GM12878 (cell line): ENCODE measurements around the gene HEATR1. TPM values are rescaled to one million over a fixed set of nuclear protein-coding genes. Genes with fewer than 3 reads are reported as not detected.

Source experiments
- ATAC-seq: fragments of 200-7000 bp; cut with Tn5 transposase; 3 replicates; pipeline ENCODE4 v1.9.1; 2020; ENCODE audit warnings: mild to moderate bottlenecking, moderate library complexity
- BruUV-seq: library from RNA; stranded (reverse); fragments of 400-500 nt; replicated peaks from 2 replicates; lab custom pipeline; 2021; lab: Mats Ljungman, UMichigan
- CTCF ChIA-PET: fragments of 300-600 bp; sonication (Branson Sonifier 250); formaldehyde crosslinking; extraction: SDS; loops from one replicate; lab custom pipeline; 2021; ENCODE audit warnings: inconsistent platforms; lab: Yijun Ruan, JAX
- POLR2A ChIA-PET: fragments of 350-600 bp; formaldehyde crosslinking; extraction: SDS; loops from one replicate; lab custom pipeline; 2021; ENCODE audit warnings: inconsistent platforms; lab: Charles Lee
- RAD21 ChIA-PET: fragments of 300-600 bp; sonication (Branson Sonifier 250); formaldehyde crosslinking; loops from one replicate; lab custom pipeline; 2023; ENCODE audit warnings: antibody characterized with exemption; ENCODE audit not compliant: unreplicated experiment; lab: Charles Lee
- SMC1A ChIA-PET: fragments of 300-600 bp; sonication (Branson Sonifier 250); formaldehyde crosslinking; loops from one replicate; lab custom pipeline; 2023; ENCODE audit not compliant: unreplicated experiment, uncharacterized antibody; lab: Charles Lee
- DNase-seq: peaks from one replicate; pipeline ENCODE4 v3.0.0-alpha.2; 2011; ENCODE audit warnings: low read depth, low spot score
- FAIRE-seq: peaks from 3 replicates; lab custom pipeline; 2011; peaks lifted over from hg19 to GRCh38; lab: Jason Lieb, UNC
- H2AFZ ChIP-seq: 2 replicates; pipeline ENCODE4 v1.6.0; 2011; ENCODE audit warnings: low read depth, low read length, control low read depth; ENCODE audit not compliant: control insufficient read depth
- H3K27ac ChIP-seq: 2 replicates; pipeline ENCODE4 v1.5.1; 2011; ENCODE audit warnings: control low read depth; ENCODE audit not compliant: control insufficient read depth, insufficient read depth
- H3K27me3 ChIP-seq, 2 experiments: replicated peaks in 1 of 2; 2 replicates each; pipeline versions ENCODE4 v1.6.0 to v1.6.1; 2011; ENCODE audit warnings: low read length in 1 of 2; ENCODE audit not compliant: control insufficient read depth in 2 of 2, insufficient read depth in 2 of 2
- H3K36me3 ChIP-seq, 2 experiments: 2 replicates each; pipeline ENCODE4 v1.5.1; 2011; ENCODE audit warnings: low read length in 1 of 2; ENCODE audit not compliant: control insufficient read depth in 2 of 2, insufficient read depth in 2 of 2
- H3K4me1 ChIP-seq: 2 replicates; pipeline ENCODE4 v1.6.1; 2011; ENCODE audit warnings: mild to moderate bottlenecking, low read length, moderate library complexity, mixed read lengths; ENCODE audit not compliant: control insufficient read depth, insufficient read depth
- H3K4me2 ChIP-seq: 2 replicates; pipeline ENCODE4 v1.6.0; 2011; ENCODE audit warnings: control low read depth; ENCODE audit not compliant: control insufficient read depth, insufficient read depth
- H3K4me3 ChIP-seq: fragments of 200-600 bp; sonication (generic); 2 replicates; pipeline ENCODE4 v1.5.1; 2016
- H3K79me2 ChIP-seq: 2 replicates; pipeline ENCODE4 v1.6.0; 2011; ENCODE audit warnings: low read length; ENCODE audit not compliant: control insufficient read depth, insufficient read depth
- H3K9ac ChIP-seq: 2 replicates; pipeline ENCODE4 v1.8.0; 2011; ENCODE audit warnings: low read length, control low read depth, mixed read lengths; ENCODE audit not compliant: control insufficient read depth, insufficient read depth
- H3K9me3 ChIP-seq: replicated peaks from 3 replicates; pipeline ENCODE4 v1.5.1; 2011; ENCODE audit warnings: mild to moderate bottlenecking, low read length; ENCODE audit not compliant: control insufficient read depth, insufficient read depth
- H4K20me1 ChIP-seq: 2 replicates; pipeline ENCODE4 v1.6.0; 2011; ENCODE audit not compliant: control insufficient read depth, insufficient read depth
- CHD2 ChIP-seq: IDR thresholded peaks from 2 replicates; pipeline ENCODE4 v1.6.1; 2011; ENCODE audit warnings: low read depth, low read length, improper control_type of control experiment, borderline replicate concordance
- EGR1 ChIP-seq, 2 experiments: IDR thresholded peaks; 1 replicate in 1 of 2; 2 replicates in 1 of 2; pipeline ENCODE4 v1.6.1; 2011 to 2012; ENCODE audit warnings: low read depth in 2 of 2, low read length in 2 of 2, borderline replicate concordance in 1 of 2, mild to moderate bottlenecking in 1 of 2, moderate library complexity in 1 of 2
- HDGF ChIP-seq: fragments of 450-650 bp; IDR thresholded peaks from 2 replicates; pipeline ENCODE4 v1.6.1; 2016; ENCODE audit warnings: antibody characterized with exemption
- IKZF1 ChIP-seq: fragments of 450-650 bp; conservative IDR thresholded peaks from 2 replicates; pipeline ENCODE4 v1.6.1; 2017; ENCODE audit warnings: antibody characterized with exemption, mild to moderate bottlenecking
- IKZF2 ChIP-seq, 2 experiments: fragments of 450-650 bp; IDR thresholded peaks; 2 replicates each; pipeline ENCODE4 v1.6.1; 2017; ENCODE audit warnings: mild to moderate bottlenecking in 2 of 2, moderate library complexity in 2 of 2
- LARP7 ChIP-seq: fragments of 450-650 bp; IDR thresholded peaks from 2 replicates; pipeline ENCODE4 v1.6.1; 2017; ENCODE audit warnings: mild to moderate bottlenecking
- MTA2 ChIP-seq: fragments of 450-650 bp; IDR thresholded peaks from 2 replicates; pipeline ENCODE4 v1.6.1; 2016; ENCODE audit warnings: low read depth, mild to moderate bottlenecking, moderate library complexity
- POLR2AphosphoS2 ChIP-seq: IDR thresholded peaks from 2 replicates; pipeline ENCODE4 v1.6.1; 2011; ENCODE audit warnings: low read depth, mild to moderate bottlenecking, low read length, improper control_type of control experiment, moderate library complexity
- RFX5 ChIP-seq: IDR thresholded peaks from 2 replicates; pipeline ENCODE4 v1.6.1; 2011; ENCODE audit warnings: low read depth, low read length, improper control_type of control experiment
- RUNX3 ChIP-seq: IDR thresholded peaks from 2 replicates; pipeline ENCODE4 v1.6.1; 2012; ENCODE audit warnings: low read length, inconsistent platforms
- SPI1 ChIP-seq: IDR thresholded peaks from 2 replicates; pipeline ENCODE4 v1.6.1; 2011; ENCODE audit warnings: low read depth, mild to moderate bottlenecking, low read length, moderate library complexity, borderline replicate concordance; ENCODE audit not compliant: insufficient read depth
- YY1 ChIP-seq: IDR thresholded peaks from 2 replicates; pipeline ENCODE4 v1.6.1; 2011; ENCODE audit warnings: low read depth, mild to moderate bottlenecking, low read length
- ZNF24 ChIP-seq: fragments of 450-650 bp; IDR thresholded peaks from 2 replicates; pipeline ENCODE4 v1.6.1; 2017; ENCODE audit warnings: antibody characterized with exemption, mild to moderate bottlenecking
- ZNF687 ChIP-seq: fragments of 450-650 bp; IDR thresholded peaks from 2 replicates; pipeline ENCODE4 v1.6.1; 2017; ENCODE audit warnings: mild to moderate bottlenecking, moderate library complexity
- WGBS: methylation state at CpG from one replicate; pipeline ENCODE4 v1.1.6; 2016; ENCODE audit warnings: low lambda C conversion rate; ENCODE audit not compliant: insufficient replicate concordance, insufficient coverage; ENCODE audit errors: missing lambda C conversion rate; 5-methylcytosine and 5-hydroxymethylcytosine counted together
- in situ Hi-C: fragments of 300-500 bp; cut with MboI; formaldehyde crosslinking; loops from 9 replicates; pipeline ENCODE4 v1.14.3; 2018; ENCODE audit warnings: mixed read lengths
- intact Hi-C: fragments of 100-400 bp; cut with micrococcal nuclease; formaldehyde crosslinking; loops from one replicate; pipeline ENCODE4 v1.14.2; 2022; ENCODE audit not compliant: unreplicated experiment
- polyA plus RNA-seq, 11 experiments: library from polyadenylated mRNA; depleted of rRNA in 4 of 11; unstranded in 6 of 11; stranded (reverse) in 5 of 11; fragments of >200 nt; fragmentation: Nextera tagmentation in 4 of 11; fragmentation: Illumina TruSeq in 1 of 11; extraction: Ambion mirVana in 4 of 11; extraction: Trizol in 1 of 11; gene quantifications; 1 replicate in 1 of 11; 2 replicates in 10 of 11; pipeline versions ENCODE4 v1.2.1 to v1.2.3, GENCODE V29; 2011 to 2016; ENCODE audit warnings: inconsistent platforms in 2 of 11, missing spikeins in 2 of 11, low read depth in 1 of 11
- total RNA-seq, 4 experiments: library from RNA; depleted of rRNA in 3 of 4; stranded (reverse); fragments of >200 nt in 3 of 4; fragmentation: Illumina TruSeq in 1 of 4; extraction: Trizol in 1 of 4; gene quantifications; 2 replicates each; pipeline versions ENCODE4 v1.2.1 to v1.2.3, GENCODE V29; 2013 to 2021

Gene HEATR1
- total and polyA plus RNA-seq, 10 of the 15 experiments (the other 5 are each of a cell fraction or from before 2014, with no cell fraction given), result 8.6 to 72.3 (median 41.9) TPM

GRCh38 chr1:236524142-236524894 is 80.0 kb downstream of the HEATR1 start (continued):
- TF ChIP-seq ZNF687, result peak; percentile 74
- no peak for TF ChIP-seq SPI1
- peak; percentile 57 for TF ChIP-seq POLR2AphosphoS2
- TF ChIP-seq MTA2, result peak; percentile 58

GRCh38 chr1:236523704-236524141 is 80.6 kb downstream of the HEATR1 start, which contains the start of gene LGALS8:
Gene LGALS8 (plus strand): TSS chr1:236523982. CDS start chr1:236526071, 2,089 bp downstream.
- peak within 1 kb of the TSS; percentile 22 for H3K27ac ChIP-seq
- POLR2A ChIA-PET, result no interaction called here
- peak within 1 kb of the TSS; percentile 72 for H3K9ac ChIP-seq
- CTCF ChIA-PET, result no interaction called here
- no peak for DNase-seq
- H2AFZ ChIP-seq, result peak within 1 kb of the TSS; percentile 94
- peaks cover 7% of the 10 kb centered on the region for H3K79me2 ChIP-seq
- peaks cover 0 to 7% of the 10 kb centered on the region in 2 experiments; a peak in 1 of 4 replicates for H3K36me3 ChIP-seq
- under 1% methylated on average over 29 of the region's 35 CpGs for WGBS
- no peaks in the 10 kb centered on the region for H4K20me1 ChIP-seq
- H3K27me3 ChIP-seq, result no peaks in the 10 kb centered on the region
- no peaks in the 10 kb centered on the region for H3K4me1 ChIP-seq
- no peaks in the 10 kb centered on the region for H3K9me3 ChIP-seq
- FAIRE-seq, result peak; percentile 75
- H3K4me2 ChIP-seq, result peak within 1 kb of the TSS; percentile 70
- SMC1A ChIA-PET, result no interaction called here
- ATAC-seq, result peak; percentile 85
- intact Hi-C loops, result no loop called here
- RAD21 ChIA-PET, result no interaction called here
- in situ Hi-C loops, result no loop called here
- no TSS peak for BruUV-seq
- H3K4me3 ChIP-seq, result peak within 1 kb of the TSS; percentile 89
- no peak for TF ChIP-seq RFX5
- TF ChIP-seq ZNF687, result 0 out of 2 replicates have a peak, but pooled peaks have one; percentile 36
- no peak for TF ChIP-seq HDGF
- TF ChIP-seq SPI1, result no peak
- TF ChIP-seq LARP7, result 0 out of 2 replicates have a peak, but pooled peaks have one; percentile 55
- peak; percentile 53 for TF ChIP-seq RUNX3
- TF ChIP-seq IKZF2 (IDR thresholded peaks at IDR 0.05), result peak; percentile 31 to 48; a peak in 2 of 4 replicates
- 0 out of 2 replicates have a peak, but pooled peaks have one; percentile 29 for TF ChIP-seq ZNF24
- TF ChIP-seq IKZF1, result peak; percentile 74
- no peak for TF ChIP-seq CHD2
- peak; percentile 72 to 97 for TF ChIP-seq EGR1 (IDR thresholded peaks at IDR 0.05; ENCODE audit: borderline replicate concordance in 1 of 2, low read depth in 2 of 2, low read length in 2 of 2)
- 0 out of 2 replicates have a peak, but pooled peaks have one; percentile 48 for TF ChIP-seq YY1
